SU-DHL-6 (cell line): ENCODE measurements around the gene ZNF831.

Experiments used
- H2AFZ ChIP-seq: fragments of 200-600 bp; sonication (generic); 2 replicates; pipeline ENCODE4 v1.6.1; 2014; ENCODE audit warnings: low read depth, mild to moderate bottlenecking, moderate library complexity, mixed read lengths, antibody characterized with exemption, low read length; ENCODE audit not compliant: severe bottlenecking
- H3F3A ChIP-seq: fragments of 200-600 bp; shearing (Covaris generic); 2 replicates; pipeline ENCODE4 v1.6.0; 2016; ENCODE audit warnings: antibody characterized with exemption, mild to moderate bottlenecking; ENCODE audit not compliant: insufficient read depth
- H3K27ac ChIP-seq: fragments of 200-600 bp; sonication (generic); 2 replicates; pipeline ENCODE4 v1.5.1; 2016; ENCODE audit warnings: low read depth, mild to moderate bottlenecking, low read length, moderate library complexity, mixed read lengths
- H3K27me3 ChIP-seq: fragments of 200-600 bp; sonication (generic), shearing (Covaris generic); 2 replicates; pipeline ENCODE4 v1.6.0; 2014; ENCODE audit warnings: mild to moderate bottlenecking, low read length
- H3K36me3 ChIP-seq: fragments of 200-600 bp; sonication (generic); 2 replicates; pipeline ENCODE4 v1.6.1; 2014; ENCODE audit warnings: mild to moderate bottlenecking, low read length, mixed read lengths
- H3K4me2 ChIP-seq: fragments of 300-600, 200-600 bp; shearing (Covaris generic), sonication (generic); 2 replicates; pipeline ENCODE4 v1.6.0; 2014; ENCODE audit warnings: low read length, low read depth, mild to moderate bottlenecking; ENCODE audit not compliant: poor library complexity, severe bottlenecking
- H3K4me3 ChIP-seq: fragments of 200-600 bp; sonication (generic); 2 replicates; pipeline ENCODE4 v1.5.1; 2014; ENCODE audit warnings: antibody characterized with exemption, low read length, mild to moderate bottlenecking, mixed read lengths; ENCODE audit not compliant: insufficient read depth, poor library complexity, severe bottlenecking
- H3K79me2 ChIP-seq: fragments of 200-600 bp; sonication (generic); 2 replicates; pipeline ENCODE4 v1.6.1; 2014; ENCODE audit warnings: mild to moderate bottlenecking, low read length, moderate library complexity; ENCODE audit not compliant: insufficient read depth
- H3K9ac ChIP-seq: fragments of 200-600 bp; sonication (generic); 2 replicates; pipeline ENCODE4 v1.7.0; 2014; ENCODE audit warnings: mild to moderate bottlenecking, low read length
- H3K9me2 ChIP-seq: fragments of 200-600 bp; sonication (generic); replicated peaks from 2 replicates; pipeline ENCODE4 v1.6.1; 2014; ENCODE audit warnings: low read length; ENCODE audit not compliant: insufficient read depth
- H3K9me3 ChIP-seq: fragments of 200-600 bp; sonication (generic); 2 replicates; pipeline ENCODE4 v1.6.1; 2014; ENCODE audit warnings: low read length, mixed read lengths; ENCODE audit not compliant: insufficient read depth
- H4K20me1 ChIP-seq: fragments of 200-600 bp; sonication (generic); 2 replicates; pipeline ENCODE4 v1.6.1; 2014; ENCODE audit warnings: low read depth, mild to moderate bottlenecking, antibody characterized with exemption, low read length, moderate library complexity, mixed read lengths
- EZH2phosphoT487 ChIP-seq: fragments of 200-600 bp; sonication (generic), shearing (Covaris generic); conservative IDR thresholded peaks from 2 replicates; pipeline ENCODE4 v1.6.1; 2018; ENCODE audit warnings: mild to moderate bottlenecking, antibody characterized with exemption, low read length, moderate library complexity, mixed read lengths
- TF ChIP-seq, protein P1 (sequence below): fragments of 200-600 bp; sonication (generic); IDR thresholded peaks from one replicate; pipeline ENCODE4 v1.5.1; 2017; ENCODE audit warnings: antibody characterized with exemption, mild to moderate bottlenecking, low read length, moderate library complexity; ENCODE audit not compliant: insufficient read depth, poor library complexity, severe bottlenecking

The ZNF831 gene

DNA sequence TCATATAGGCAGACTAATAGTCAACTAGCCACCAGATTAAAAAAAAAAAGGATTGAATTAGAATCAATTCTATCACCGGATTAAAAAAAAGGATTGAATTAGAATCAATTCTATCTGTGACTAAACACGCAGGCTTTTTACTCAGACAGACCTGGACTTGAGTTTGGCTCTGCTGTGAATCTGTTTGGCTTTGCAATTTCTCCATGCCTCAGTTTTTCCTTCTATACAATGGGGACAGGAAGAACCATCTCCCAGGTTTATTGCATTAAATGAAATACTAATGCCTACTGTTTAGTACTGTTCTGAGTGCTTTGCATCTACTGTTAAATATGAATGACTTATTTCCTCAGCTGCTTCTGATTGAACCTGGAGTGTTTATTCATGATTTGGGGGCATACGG is 106.8 kb downstream of the ZNF831 start:
- Histone ChIP-seq H3F3A (no peaks in the 10 kb centered on the region), H2AFZ (no peak overlapping the region), H3K9me2 (no peaks in the 10 kb centered on the region), H3K9ac (no peak overlapping the region), H3K9me3 (no peaks in the 10 kb centered on the region), H3K4me2 (no peak overlapping the region), H3K79me2 (no peaks in the 10 kb centered on the region), H4K20me1 (no peaks in the 10 kb centered on the region), H3K4me3 (no peak overlapping the region), H3K27me3 (no peaks in the 10 kb centered on the region), H3K36me3 (no peaks in the 10 kb centered on the region), H3K27ac (no peak overlapping the region)
- no peak for TF ChIP-seq EZH2phosphoT487
- TF ChIP-seq, protein P1, sequence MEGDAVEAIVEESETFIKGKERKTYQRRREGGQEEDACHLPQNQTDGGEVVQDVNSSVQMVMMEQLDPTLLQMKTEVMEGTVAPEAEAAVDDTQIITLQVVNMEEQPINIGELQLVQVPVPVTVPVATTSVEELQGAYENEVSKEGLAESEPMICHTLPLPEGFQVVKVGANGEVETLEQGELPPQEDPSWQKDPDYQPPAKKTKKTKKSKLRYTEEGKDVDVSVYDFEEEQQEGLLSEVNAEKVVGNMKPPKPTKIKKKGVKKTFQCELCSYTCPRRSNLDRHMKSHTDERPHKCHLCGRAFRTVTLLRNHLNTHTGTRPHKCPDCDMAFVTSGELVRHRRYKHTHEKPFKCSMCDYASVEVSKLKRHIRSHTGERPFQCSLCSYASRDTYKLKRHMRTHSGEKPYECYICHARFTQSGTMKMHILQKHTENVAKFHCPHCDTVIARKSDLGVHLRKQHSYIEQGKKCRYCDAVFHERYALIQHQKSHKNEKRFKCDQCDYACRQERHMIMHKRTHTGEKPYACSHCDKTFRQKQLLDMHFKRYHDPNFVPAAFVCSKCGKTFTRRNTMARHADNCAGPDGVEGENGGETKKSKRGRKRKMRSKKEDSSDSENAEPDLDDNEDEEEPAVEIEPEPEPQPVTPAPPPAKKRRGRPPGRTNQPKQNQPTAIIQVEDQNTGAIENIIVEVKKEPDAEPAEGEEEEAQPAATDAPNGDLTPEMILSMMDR: no peak

DNA sequence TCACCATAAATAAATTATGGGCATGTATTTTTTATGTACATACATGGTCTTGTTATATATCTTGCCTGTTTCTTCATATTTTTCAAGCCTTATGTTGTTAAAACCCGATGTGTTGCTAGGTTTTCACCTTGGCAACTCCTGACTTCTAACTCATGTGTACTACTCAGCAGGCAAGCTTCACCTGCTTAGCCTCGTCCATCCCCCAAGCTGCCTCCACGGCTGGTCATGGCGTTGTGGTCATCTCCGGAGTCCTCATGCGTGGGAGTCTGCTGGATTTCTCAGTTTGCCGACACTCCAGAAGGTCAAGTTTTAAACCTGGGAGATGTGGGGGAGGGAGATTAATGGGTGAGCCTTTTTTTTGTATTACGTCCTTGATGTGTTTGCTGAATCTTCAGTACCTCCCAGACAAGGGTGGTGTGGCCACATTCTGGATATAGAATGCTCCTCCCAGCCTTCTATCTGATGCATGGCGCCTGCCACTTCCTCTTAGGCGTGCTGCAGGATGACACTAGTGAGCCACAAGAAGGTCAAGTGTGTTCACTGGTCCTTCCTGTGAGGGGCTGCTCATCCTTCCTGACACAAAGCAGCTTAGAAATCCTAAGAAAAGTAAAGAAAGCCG is 110.2 kb downstream of the ZNF831 start:
- Histone ChIP-seq H2AFZ (no peak overlapping the region), H3K4me2 (no peak overlapping the region), H3K27me3 (no peaks in the 10 kb centered on the region)

DNA sequence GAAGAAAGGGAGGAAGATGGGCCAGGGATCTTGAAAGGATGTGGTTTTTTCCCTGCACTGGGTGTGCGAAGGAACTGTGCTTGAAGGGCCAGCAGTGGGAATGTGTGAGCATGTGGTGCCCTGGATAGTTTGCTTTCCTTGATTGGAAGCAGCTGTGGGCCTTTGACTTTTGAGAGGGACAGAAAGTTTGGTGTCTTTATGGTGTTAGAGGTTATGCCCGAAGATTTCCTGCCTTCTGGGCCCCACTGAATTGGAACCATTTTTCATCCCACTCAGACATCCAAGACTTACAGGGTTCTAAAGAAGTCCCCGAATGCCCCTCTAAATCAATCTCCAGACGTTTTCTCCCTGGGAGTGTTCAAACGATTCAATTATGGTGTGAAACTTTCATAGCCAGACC is 113.3 kb downstream of the ZNF831 start:
- Histone ChIP-seq H3K9me3 (no peaks in the 10 kb centered on the region), H3K4me3 (no peak overlapping the region), H3K27ac (no peak overlapping the region), H3K36me3 (no peaks in the 10 kb centered on the region), H3K27me3 (peaks cover 2% of the 10 kb centered on the region; the same call in 1 of the 2 replicates), H3K4me2 (no peak overlapping the region), H4K20me1 (no peaks in the 10 kb centered on the region), H3K9ac (no peak overlapping the region), H2AFZ (no peak overlapping the region), H3F3A (no peaks in the 10 kb centered on the region), H3K79me2 (no peaks in the 10 kb centered on the region), H3K9me2 (no peaks in the 10 kb centered on the region)
- TF ChIP-seq, protein P1: no peak
- no peak for TF ChIP-seq EZH2phosphoT487

More for the DNA sequence above, 110.2 kb downstream of the ZNF831 start:
- Histone ChIP-seq H3F3A (no peaks in the 10 kb centered on the region), H3K4me3 (no peak overlapping the region), H3K36me3 (no peaks in the 10 kb centered on the region), H3K9ac (no peak overlapping the region), H3K27ac (no peak overlapping the region), H3K9me2 (no peaks in the 10 kb centered on the region), H4K20me1 (no peaks in the 10 kb centered on the region), H3K79me2 (no peaks in the 10 kb centered on the region), H3K9me3 (no peaks in the 10 kb centered on the region)
- TF ChIP-seq, protein P1: no peak
- TF ChIP-seq EZH2phosphoT487: no peak
